Measurements from ENCODE around the gene NUP62.
A peak's percentile ranks its signal among the peaks of the same experiment; 100 is the strongest.

NUP62 gene

GRCh38 chr19:49869484-49870308, 59.6 kb downstream of the NUP62 start:
- Histone ChIP-seq H3K36me3 (ENCODE audit: control insufficient read depth in 1 of 2, insufficient read depth in 2 of 2, low read depth in 1 of 2, low read length in 2 of 2) (peaks cover 32 to 54% of the 10 kb centered on the region in 2 experiments), H3K4ac (ENCODE audit: low read depth in 1 of 2, low read length in 2 of 2) (peak overlapping the region; percentile 61 to 99), H3K9me3 (ENCODE audit: control insufficient read depth, low read length) (no peaks in the 10 kb centered on the region), H3K4me2 (ENCODE audit: low read length, poor library complexity, severe bottlenecking) (peak overlapping the region; percentile 87), H3K27me3 (ENCODE audit: control insufficient read depth in 1 of 2, insufficient read depth in 1 of 2, low read length in 2 of 2) (no peaks in the 10 kb centered on the region), H2BK15ac (ENCODE audit: low read depth, poor library complexity, severe bottlenecking) (peak overlapping the region; percentile 20), H3K4me3 (ENCODE audit: insufficient read depth in 1 of 2, low read depth in 1 of 2, low read length in 2 of 2) (peak overlapping the region; percentile 62 to 78), H3K4me1 (ENCODE audit: control insufficient read depth, insufficient read depth, low read depth, low read length) (peaks cover 40% of the 10 kb centered on the region), H4K91ac (ENCODE audit: low read length) (peak overlapping the region; percentile 99), H3K79me1 (replicated peaks; ENCODE audit: low read length, poor library complexity, severe bottlenecking) (peaks cover 21% of the 10 kb centered on the region), H3K9ac (ENCODE audit: low read length) (peak overlapping the region; percentile 80), H2BK120ac (ENCODE audit: low read depth, low read length) (peak overlapping the region; percentile 69), H3K14ac (ENCODE audit: low read length in 2 of 2) (peak overlapping the region in 1 of 2 experiments; percentile 99), H2BK5ac (ENCODE audit: low read depth, low read length, poor library complexity, severe bottlenecking) (peak overlapping the region; percentile 79), H2BK12ac (ENCODE audit: low read length in 2 of 2) (peak overlapping the region; percentile 41 to 91), H3K18ac (ENCODE audit: low read depth in 1 of 2, low read length in 2 of 2) (peak overlapping the region; percentile 94), H3K27ac (ENCODE audit: low read length, poor library complexity, severe bottlenecking) (peak overlapping the region; percentile 84), H4K8ac (ENCODE audit: low read length) (peak overlapping the region; percentile 99), H2AK5ac (ENCODE audit: low read length, severe bottlenecking) (peak overlapping the region; percentile 27), H2AFZ (ENCODE audit: low read depth, low read length) (peak overlapping the region; percentile 81), H3K23ac (ENCODE audit: low read length in 2 of 2) (peak overlapping the region in 1 of 2 experiments; percentile 98)
- 2% methylated on average over 56 of the region's 67 CpGs for WGBS
- peak; percentile 100 for DNase-seq

DNA sequence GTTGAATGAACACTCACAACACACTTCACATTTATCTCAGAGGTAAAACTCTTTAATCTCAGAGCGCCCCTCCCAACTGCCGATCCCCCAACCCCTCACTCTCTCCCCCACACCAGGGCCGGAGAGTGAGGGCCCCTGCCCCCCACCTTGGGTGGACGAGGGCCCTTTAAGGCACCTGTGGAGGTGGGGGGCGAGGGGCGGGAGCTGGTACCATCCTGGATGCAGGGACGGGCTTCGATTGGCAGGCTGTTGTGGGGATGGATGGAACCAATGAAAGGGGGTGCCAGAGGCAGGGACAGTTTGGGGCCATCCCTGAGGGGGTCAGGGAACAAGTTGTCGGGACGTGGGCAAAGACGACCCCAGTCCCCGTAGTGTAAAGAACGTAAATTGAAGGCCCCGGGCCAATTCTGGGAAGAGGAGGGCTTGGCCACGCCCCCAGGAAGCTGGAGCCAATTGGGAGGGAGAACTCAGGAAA, 60.3 kb downstream of the NUP62 start:
- peaks cover 32 to 54% of the 10 kb centered on the region in 2 experiments for H3K36me3 ChIP-seq (ENCODE audit: control insufficient read depth in 1 of 2, insufficient read depth in 2 of 2, low read depth in 1 of 2, low read length in 2 of 2)
- peak overlapping the region; percentile 83 for H3K27ac ChIP-seq (ENCODE audit: low read length, poor library complexity, severe bottlenecking)
- H2BK15ac ChIP-seq (ENCODE audit: low read depth, poor library complexity, severe bottlenecking): peak overlapping the region; percentile 83
- peaks cover 18% of the 10 kb centered on the region for H3K79me1 ChIP-seq (replicated peaks; ENCODE audit: low read length, poor library complexity, severe bottlenecking)
- peak overlapping the region; percentile 94 to 95 for H3K4ac ChIP-seq (ENCODE audit: low read depth in 1 of 2, low read length in 2 of 2)
- peak overlapping the region; percentile 73 for H3K4me2 ChIP-seq (ENCODE audit: low read length, poor library complexity, severe bottlenecking)
- peak overlapping the region; percentile 73 for H3K9ac ChIP-seq (ENCODE audit: low read length)
- no peak overlapping the region for H2AK5ac ChIP-seq (ENCODE audit: low read length, severe bottlenecking)
- H3K4me1 ChIP-seq (ENCODE audit: control insufficient read depth, insufficient read depth, low read depth, low read length): peaks cover 35% of the 10 kb centered on the region
- H3K27me3 ChIP-seq (ENCODE audit: control insufficient read depth in 1 of 2, insufficient read depth in 1 of 2, low read length in 2 of 2): no peaks in the 10 kb centered on the region
- H2BK5ac ChIP-seq (ENCODE audit: low read depth, low read length, poor library complexity, severe bottlenecking): peak overlapping the region; percentile 80
- peak overlapping the region; percentile 44 to 90 for H2BK12ac ChIP-seq (ENCODE audit: low read length in 2 of 2)
- peak overlapping the region; percentile 74 for H2BK120ac ChIP-seq (ENCODE audit: low read depth, low read length)
- H4K8ac ChIP-seq (ENCODE audit: low read length): peak overlapping the region; percentile 97
- H3K14ac ChIP-seq (ENCODE audit: low read length in 2 of 2): no peak overlapping the region
- peak overlapping the region; percentile 41 to 71 for H3K4me3 ChIP-seq (ENCODE audit: insufficient read depth in 1 of 2, low read depth in 1 of 2, low read length in 2 of 2)
- no peaks in the 10 kb centered on the region for H3K9me3 ChIP-seq (ENCODE audit: control insufficient read depth, low read length)
- peak overlapping the region; percentile 67 for H2AFZ ChIP-seq (ENCODE audit: low read depth, low read length)
- DNase-seq: no peak
- WGBS: 13% methylated on average over 14 of the region's 15 CpGs
- no peak overlapping the region for H3K23ac ChIP-seq (ENCODE audit: low read length in 2 of 2)
- H4K91ac ChIP-seq (ENCODE audit: low read length): peak overlapping the region; percentile 95
- peak overlapping the region; percentile 82 to 98 for H3K18ac ChIP-seq (ENCODE audit: low read depth in 1 of 2, low read length in 2 of 2)

- peak; percentile 96 for DNase-seq
- Histone ChIP-seq H3K18ac (ENCODE audit: low read depth in 1 of 2, low read length in 2 of 2) (peak within 1 kb of the TSS; percentile 91 to 98), H3K4me2 (ENCODE audit: low read length, poor library complexity, severe bottlenecking) (peak within 1 kb of the TSS; percentile 74), H3K4me3 (ENCODE audit: insufficient read depth in 1 of 2, low read depth in 1 of 2, low read length in 2 of 2) (peak within 1 kb of the TSS; percentile 85 to 93), H3K36me3 (ENCODE audit: control insufficient read depth in 1 of 2, insufficient read depth in 2 of 2, low read depth in 1 of 2, low read length in 2 of 2) (peaks cover 39 to 56% of the 10 kb centered on the region in 2 experiments), H2BK12ac (ENCODE audit: low read length in 2 of 2) (peak within 1 kb of the TSS; percentile 55 to 91), H3K9ac (ENCODE audit: low read length) (peak within 1 kb of the TSS; percentile 86), H3K4me1 (ENCODE audit: control insufficient read depth, insufficient read depth, low read depth, low read length) (peaks cover 43% of the 10 kb centered on the region), H2AFZ (ENCODE audit: low read depth, low read length) (peak within 1 kb of the TSS; percentile 49), H3K27ac (ENCODE audit: low read length, poor library complexity, severe bottlenecking) (peak within 1 kb of the TSS; percentile 94), H2BK15ac (ENCODE audit: low read depth, poor library complexity, severe bottlenecking) (peak within 1 kb of the TSS; percentile 87), H3K9me3 (ENCODE audit: control insufficient read depth, low read length) (no peaks in the 10 kb centered on the region), H3K27me3 (ENCODE audit: control insufficient read depth in 1 of 2, insufficient read depth in 1 of 2, low read length in 2 of 2) (no peaks in the 10 kb centered on the region), H3K4ac (ENCODE audit: low read depth in 1 of 2, low read length in 2 of 2) (peak within 1 kb of the TSS; percentile 5 to 83), H2BK5ac (ENCODE audit: low read depth, low read length, poor library complexity, severe bottlenecking) (peak within 1 kb of the TSS; percentile 21), H2BK120ac (ENCODE audit: low read depth, low read length) (peak within 1 kb of the TSS; percentile 29), H3K23ac (ENCODE audit: low read length in 2 of 2) (peak within 1 kb of the TSS in 1 of 2 experiments; percentile 47), H3K79me1 (replicated peaks; ENCODE audit: low read length, poor library complexity, severe bottlenecking) (peaks cover 25% of the 10 kb centered on the region), H3K14ac (ENCODE audit: low read length in 2 of 2) (peak within 1 kb of the TSS in 1 of 2 experiments; percentile 84), H2AK5ac (ENCODE audit: low read length, severe bottlenecking) (peak within 1 kb of the TSS; percentile 81), H4K91ac (ENCODE audit: low read length) (peak within 1 kb of the TSS; percentile 89), H4K8ac (ENCODE audit: low read length) (peak within 1 kb of the TSS; percentile 95)
- under 1% methylated on average over 62 of the region's 65 CpGs for WGBS
Measured at GRCh38 chr19:49866933-49867782, 62.1 kb downstream of the NUP62 start, which contains the start of gene PNKP. PNKP (minus strand) TSS chr19:49867576; CDS start chr19:49867204, 372 bp downstream.

Measured in mesenchymal stem cell (in vitro differentiated cells and primary cell).